ENCODE results near the gene KIF16B.

DNA sequence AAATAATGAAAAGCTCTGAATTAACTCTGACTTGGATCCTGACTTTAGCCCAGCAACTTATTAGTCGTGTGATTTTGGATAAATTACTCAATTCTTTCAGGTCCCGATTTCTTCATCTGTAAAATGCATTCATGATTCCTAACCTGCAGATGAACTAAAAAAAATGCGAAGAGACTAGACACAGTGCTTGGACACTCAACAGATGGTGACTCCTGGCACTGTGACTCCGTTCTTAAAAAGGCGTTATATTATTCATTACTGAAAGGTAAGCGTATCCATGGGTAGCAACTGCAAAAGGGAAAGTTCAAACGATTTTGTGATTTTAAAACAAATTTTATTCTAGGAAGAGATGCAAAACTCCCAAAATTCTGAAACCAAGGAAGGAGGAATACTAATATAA, 226.3 kb downstream of the KIF16B start:
- no peak for TF ChIP-seq CTCF (IDR thresholded peaks at IDR 0.05)
- no peak for TF ChIP-seq POLR2A (IDR thresholded peaks at IDR 0.05)
